Activated CD4-positive, alpha-beta T cell treated with anti-CD3 and anti-CD28 coated beads, Interleukin-2, amount 50 U/mL, for 24 hours (primary cell): ENCODE measurements around the gene ADGRG4.

Source experiments
- DNase-seq, 2 donors: peaks; one replicate each; pipeline ENCODE4 v3.0.0-alpha.2; 2020; ENCODE audit warnings: low read depth in 1 of 2, low spot score in 1 of 2

ADGRG4 gene

GRCh38 chrX:136456133-136456532 lies 155.4 kb downstream of the ADGRG4 start:
- DNase-seq, result no peak

- no peak for DNase-seq
Measured at GRCh38 chrX:136457303-136457917, 156.6 kb downstream of the ADGRG4 start.

- DNase-seq, result no peak
Measured at GRCh38 chrX:136464589-136464988, 163.8 kb downstream of the ADGRG4 start.
